ENCODE results near the gene DCST2.
A peak's percentile ranks its signal among the peaks of the same experiment; 100 is the strongest.

DCST2 gene

DNA sequence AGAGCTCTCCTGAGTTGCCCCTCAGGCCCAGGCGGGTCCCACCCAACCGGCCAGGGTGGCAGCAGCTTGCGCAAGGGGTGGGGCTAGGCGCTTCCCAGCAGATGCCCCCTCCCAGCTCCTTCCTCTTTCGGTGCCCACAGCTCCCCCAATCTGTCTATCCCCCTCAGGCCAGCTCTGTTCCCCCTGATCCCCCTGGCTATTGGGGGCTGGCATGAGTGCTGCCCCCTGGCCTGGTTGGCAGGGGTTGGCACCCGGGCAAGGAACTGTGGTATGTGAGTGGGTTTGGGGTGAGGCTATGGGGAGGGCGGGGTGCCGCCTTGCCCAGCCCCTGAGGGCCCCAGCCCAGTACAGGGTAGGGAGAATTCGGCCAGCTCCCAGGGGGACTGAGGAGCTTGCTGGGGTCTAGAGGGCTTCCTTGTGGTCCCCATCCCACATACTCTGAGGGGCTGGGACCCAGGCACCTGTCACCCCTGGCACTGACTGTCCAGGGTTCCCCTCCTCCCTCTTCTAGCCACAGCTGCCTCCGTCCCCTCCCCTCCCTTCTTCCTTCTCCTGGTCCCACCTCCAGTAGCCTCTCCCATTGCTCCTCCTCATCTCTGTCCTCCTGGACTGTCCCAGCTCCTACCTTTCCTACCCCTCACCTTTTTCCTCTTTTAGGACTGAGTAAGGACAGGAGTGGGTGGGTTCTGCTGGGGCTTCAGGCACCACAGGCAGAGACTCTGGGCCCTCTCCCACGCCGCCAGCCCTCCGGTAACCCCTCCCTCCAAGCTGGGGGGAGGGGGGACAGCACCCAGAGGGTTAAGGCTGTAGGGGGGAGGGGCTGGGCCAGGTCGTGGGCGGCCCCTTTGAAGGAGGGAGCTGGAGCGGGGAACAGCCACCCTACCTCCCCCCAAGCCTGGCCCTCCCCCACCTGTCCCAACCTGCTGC is 25.3 kb downstream of the DCST2 start:
- DNase-seq, result no peak

DNA sequence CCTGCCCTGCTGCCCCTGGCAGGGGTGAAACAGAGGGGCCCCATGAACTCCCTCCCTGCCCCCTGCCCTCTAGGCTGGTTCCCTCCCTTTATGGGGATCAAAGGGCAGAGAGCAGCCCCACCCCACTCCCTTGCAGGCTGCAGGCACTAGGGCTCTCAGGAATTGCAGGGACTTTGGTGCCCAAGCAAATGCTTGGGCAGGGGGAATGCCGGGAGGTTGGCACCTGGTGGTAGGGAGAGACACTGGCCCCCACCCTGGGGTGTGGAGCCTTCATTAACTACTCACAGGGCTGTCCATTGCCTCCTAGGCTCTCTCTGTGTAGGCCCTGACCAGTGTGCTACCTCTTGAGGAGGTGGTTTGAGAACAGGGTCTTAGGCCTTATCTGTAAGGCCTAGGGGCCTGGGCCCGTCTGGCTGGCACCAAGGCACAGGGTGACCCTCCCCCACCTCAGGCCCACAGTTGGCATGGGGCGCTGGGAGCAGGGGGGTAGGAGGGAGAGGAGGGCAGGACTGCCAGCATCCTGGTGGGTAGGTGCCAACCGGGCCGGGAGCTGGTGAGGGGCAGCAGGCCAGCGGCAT is 26.2 kb downstream of the DCST2 start:
- no peak for DNase-seq

DNA sequence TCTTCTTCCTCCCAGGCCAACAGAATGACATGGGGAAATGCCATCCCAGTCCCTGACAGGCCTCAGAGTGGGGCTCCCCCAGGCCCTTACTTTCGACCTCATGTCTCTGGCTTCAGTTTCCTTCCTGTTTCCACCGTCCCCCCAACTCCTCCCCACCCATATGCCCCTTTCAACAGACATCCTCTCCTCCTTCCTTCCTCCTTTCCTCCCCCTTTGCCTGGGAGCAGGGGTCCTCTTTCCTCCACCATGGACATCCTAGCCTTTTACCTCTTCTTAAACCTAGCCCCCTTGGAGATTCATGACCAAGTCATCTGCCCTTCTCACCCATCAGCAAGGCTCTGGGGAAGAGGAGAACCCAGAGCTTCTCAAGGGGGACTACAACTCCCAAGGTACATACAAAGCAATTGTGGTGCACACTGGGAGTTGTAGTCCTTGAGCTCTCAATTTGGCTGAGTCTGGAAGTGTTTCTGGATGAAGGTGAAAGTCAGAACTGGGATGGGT is 26.9 kb downstream of the DCST2 start:
- peak; percentile 48 for DNase-seq

DNA sequence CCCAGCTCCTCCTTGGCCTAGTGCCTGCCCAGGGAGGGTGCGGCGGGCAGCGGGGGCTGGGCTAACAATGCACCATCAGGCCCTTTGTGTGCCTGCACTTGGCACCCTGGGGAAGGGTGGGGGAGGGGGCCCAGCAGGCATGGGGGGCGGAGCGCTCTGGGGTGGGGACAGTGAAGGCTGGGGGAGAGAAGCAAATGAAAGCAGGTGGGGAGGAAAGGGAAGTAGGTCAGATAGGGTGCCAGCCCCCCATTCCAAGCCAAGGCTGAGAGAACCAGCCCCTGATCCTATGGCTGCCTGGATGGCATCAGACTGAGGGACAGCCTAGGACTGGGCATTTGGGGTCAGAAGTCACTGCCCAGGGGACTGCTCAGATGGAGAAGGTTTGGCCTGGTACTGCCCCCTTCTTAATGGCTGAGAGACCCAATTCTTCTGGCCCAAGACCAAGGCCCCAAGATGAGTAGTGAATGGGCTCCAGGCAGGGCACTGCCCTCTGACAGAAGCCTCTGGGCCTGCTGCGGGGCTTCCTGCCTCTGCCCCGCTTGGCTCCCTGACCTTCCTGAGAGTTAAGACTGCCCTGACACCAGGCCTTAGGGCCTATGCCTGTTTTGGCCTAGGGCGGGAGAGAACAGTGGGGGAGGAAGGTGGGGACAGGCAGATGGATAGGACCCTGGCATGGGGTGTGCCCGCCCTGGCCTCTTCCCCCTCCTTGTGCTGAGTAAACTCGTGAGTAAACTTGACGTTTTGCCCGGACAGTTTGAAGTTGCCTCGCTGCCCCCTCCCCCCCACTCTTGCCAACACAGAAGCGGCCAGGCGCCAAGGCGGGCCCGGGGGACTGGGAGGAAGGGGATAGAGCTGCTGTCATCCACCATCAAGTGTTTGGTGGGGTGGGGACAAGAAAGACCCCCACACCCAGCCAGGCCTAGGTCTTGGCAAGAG is 28.2 kb downstream of the DCST2 start:
- DNase-seq, result no peak

DNA sequence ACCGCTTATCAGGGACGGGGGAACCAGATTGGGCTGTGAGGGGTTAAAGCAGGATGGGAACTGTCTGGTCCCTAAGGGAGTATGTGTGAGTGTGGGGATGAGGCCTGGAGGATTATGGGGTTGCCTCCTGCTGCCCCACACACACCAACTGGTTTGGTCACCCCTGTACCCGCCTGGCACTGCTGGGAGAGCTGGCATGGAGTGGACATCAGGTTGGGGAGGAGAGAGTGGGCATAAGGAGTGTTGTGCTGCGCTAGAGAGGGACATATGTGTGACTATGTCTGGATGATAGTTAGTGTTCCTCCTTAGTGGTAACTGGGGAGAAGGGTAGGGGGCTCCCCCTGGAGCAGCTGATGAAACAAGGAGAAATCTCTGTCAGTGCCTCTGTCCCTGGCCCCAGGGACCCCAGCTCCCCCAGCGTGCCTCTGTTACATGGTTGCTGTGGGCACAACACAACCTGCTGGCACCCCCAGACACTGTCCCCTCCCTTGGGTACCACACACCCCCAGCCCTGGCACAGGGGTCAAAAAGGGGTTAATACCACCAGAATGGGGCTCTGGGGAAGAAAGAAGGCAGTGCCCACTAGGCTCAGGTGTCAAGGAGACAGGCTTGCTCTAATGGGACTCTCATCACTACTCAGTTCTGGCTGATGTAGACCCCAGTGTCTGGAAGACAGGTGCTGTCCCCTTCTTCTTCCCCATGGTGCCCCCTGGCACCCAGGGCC is 29.1 kb downstream of the DCST2 start:
- DNase-seq, result no peak

DNA sequence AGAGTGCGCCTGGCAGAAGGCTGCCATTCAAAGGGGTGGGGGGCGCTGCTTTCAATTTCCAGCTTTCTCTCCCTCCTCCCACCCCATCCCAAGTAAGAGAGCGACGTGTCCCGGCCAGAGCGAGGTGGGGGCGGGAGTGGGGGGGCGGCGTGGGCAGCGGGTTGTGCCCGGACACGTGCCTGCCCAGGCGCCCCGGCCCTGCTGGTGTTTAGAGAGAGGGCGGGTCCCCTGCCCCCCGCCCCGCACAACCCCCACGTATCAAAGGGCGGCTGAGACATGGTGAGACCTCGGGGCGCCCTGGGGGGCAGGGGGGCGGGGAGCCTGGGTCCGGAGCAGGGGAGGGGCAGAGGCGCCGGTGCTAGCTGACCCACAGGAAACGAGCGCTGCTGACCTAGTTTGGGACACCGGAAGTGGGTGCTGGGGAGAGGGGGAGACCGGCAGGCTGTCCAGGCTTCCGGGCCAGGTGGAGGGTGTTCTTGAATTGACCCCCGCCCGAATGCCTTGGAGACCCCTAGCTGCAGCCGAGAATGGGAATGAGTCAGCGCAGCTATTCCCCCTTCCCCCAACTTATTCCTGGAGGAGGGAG is 29.7 kb downstream of the DCST2 start:
- no peak for DNase-seq

DNA sequence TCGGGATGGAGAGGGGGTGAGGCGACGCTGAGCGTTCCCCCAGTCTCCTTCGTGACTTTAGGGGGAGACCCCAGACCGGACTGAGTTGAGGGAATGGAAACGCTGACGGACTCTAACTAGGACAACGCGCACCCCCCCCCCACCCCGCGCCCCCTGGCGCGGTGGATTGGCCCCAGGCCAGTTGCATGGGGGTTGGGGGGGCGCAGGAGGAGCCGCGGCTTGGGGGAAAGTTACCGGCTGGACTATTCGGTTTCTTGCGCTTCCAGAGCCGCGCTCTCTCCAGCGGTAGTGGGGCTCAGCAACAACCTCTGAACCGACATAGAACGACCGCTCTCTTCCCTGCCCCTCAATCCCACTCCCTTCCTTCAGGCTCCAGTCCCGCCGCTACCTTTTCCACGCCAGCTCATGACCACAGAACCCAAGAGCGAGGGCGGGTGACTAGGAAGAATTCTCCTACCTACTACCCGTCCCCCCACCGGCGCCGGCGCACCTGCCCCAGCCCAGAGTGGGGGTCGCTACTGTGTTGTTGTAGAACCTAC is 30.3 kb downstream of the DCST2 start:
- DNase-seq, result no peak

DNA sequence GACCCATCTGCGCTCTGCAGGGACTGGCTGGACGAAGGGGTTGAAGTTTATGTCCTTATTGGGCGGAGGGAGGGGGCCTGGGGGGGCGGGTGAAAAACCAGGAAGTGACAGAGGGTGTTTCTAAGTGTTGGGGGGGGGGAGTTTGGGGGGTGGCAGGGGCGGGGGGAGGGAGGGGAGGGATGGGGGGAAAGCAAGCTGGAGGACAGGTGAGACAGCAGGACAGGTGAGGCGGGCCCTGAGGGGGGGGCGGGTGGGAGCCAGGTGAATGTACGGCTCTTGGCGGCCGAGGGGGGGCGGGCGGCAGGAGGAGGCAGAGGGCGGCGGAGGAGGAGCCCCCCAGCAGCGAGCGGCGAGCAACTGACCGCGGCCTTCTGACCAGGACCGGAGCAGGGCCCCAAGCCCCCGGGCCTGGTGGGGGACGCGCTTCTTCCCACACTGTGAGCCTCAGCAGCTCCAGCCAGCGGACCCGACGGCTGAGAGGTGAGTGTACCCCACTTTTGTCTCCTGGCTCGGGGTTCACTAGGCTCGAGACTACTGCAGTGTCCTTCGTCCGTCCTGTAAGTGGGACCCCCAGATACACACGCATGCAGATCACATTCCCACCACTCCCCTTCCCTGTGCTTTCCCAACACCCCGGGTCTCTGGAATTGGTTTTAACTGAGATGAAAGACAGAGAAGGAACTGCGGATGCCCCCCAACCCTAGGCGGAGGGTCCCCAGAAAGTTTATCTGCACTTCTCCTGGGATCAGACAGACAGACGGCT is 30.9 kb downstream of the DCST2 start, which contains the start of gene ZBTB7B:
ZBTB7B (plus strand) TSS at position 339 of the 763 bp plus-strand sequence. CDS start 11,859 bp downstream, outside the sequence.
- no peak for DNase-seq

DNA sequence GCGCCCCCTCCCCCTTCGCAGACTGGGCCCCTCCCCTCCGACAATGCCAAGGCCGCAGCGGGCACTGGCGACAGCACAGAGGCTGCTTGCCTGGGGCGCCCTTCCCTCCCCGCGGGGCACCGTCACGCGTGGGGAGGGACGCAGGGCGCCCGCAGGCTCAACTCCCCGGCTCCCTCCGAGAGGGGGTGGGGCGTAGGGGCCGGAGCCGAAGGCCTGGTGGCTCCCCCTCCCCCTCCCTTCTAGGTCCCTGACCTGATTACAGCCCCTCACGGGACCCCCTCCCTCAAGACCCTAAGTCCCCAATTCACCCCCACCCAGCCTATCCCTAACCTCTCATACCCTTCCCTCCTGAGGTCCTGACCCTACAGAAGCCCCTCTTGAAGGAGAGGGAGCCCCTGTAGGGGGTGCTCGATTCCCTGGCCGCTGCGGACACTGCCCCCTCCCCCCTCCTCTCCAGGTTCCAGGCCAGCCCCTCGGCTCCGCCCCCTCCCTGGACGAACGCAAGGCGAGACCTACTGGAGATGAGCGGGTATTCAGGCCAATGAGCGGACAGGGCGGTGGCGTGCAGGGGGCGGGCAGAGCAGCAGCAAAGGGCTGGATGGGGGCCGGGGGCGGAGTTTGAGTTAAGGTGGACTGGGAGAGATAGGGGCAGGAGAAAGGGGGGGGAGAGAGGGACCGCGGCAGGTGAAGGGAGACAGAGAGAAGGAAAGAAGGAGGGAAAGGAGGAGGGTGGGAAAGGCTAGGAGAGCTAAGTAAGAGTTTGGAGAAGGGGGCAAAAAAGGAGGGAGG is 31.7 kb downstream of the DCST2 start:
- peak; percentile 99 for DNase-seq

DNA sequence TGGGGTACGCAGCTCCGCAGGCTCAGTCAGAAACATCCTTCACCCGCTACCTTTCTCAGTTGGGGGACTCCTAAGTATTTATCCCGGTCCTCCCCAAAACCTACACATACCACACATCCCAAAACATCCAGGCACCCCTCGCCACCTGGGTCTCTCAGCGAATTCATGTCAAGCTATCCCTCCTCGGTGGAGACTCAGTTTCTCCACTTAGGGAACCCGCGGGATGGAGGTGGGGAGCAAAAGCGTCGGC is 32.2 kb downstream of the DCST2 start:
- peak; percentile 82 for DNase-seq

DNA sequence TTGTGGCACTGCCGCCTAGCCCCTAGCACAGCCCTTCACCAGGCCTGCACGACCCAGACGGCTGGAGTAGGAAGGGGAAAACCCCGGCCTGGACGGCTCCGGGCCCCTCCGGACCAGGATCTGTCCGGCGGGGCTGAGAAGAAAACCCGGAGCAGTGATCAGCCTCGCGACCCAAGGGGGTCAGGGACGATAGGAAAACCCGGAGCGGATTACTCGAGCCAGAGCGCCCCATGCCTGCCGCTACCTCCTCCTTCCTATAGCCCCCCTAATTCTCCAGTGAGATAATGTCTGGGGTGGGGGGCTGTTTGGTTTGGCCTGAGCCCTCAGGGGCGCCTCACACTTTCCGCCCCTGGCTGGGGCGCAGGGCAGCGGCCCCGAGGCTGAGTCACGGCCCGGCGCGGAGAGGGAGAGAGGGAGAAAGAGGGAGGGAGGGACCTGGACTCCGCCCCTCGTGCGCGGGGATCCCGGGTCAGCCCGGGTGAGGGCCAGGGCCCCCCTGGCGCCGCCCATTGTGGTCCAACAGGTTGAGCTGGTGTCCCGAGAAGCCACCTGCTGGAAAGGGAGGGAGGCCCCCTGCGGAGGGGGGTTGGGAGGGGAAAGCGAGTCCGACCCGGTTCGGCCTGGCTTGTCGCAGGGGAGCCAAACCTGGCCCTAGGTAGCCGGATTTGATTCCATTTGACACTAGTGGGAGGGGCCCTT is 32.7 kb downstream of the DCST2 start:
- peak; percentile 91 for DNase-seq

DNA sequence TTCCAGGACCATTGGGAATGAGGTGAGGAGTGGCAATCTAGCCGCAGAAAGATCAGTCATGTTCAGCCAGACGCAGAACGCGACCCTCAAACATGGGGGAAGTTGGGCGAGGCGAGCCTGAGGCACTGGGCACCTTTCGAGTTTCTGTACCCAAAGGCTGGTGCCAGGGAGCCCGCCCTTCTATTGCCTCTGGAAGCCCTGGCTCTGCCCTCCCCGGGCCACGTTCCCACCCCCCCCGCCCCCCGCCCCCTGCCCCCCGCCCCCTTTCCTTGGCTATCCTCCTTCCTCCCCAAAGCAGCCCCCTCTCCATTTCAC is 33.2 kb downstream of the DCST2 start:
- peak; percentile 88 for DNase-seq

DNA sequence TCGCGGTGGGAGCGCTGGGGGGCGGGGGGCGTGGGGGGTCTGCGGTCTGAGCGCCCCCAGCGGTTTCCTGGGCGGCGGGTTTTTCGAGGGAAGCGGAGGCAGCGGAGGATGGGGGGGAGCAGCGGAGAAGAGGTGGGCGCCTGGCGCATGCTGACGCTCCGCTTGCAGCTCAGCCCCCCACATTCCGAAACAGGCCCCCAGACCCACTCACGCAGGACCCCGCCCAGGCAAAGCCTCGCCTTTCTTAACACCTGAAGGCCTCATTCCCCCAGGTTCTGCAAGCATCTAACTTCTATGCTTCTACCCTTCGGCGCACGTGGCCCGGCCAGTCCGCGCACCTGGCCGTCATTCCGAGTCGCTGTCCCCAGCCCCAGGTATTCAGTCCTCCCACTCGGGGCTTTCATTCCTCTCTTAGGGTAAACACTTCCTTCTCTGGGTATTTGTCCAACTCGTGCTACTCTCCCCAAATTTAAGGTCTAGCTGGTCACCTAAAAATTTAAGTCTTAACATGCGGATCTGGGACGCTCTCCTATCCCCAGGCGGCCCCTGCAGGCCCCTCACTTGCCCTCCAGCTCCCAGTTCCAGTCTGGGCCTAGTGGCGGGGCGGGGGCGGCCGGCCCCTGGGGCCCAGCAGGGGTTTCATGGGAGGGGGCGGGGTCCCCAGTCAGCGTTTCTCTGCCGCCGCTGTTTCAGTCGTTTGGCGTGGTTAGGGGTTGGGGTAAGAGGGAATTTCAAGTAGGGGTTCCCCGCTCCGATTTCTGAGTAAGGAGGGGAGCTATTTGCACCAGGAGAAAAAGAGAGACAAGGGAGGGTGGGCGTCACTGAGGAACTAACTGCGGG is 33.8 kb downstream of the DCST2 start:
- DNase-seq, result peak; percentile 57

DNA sequence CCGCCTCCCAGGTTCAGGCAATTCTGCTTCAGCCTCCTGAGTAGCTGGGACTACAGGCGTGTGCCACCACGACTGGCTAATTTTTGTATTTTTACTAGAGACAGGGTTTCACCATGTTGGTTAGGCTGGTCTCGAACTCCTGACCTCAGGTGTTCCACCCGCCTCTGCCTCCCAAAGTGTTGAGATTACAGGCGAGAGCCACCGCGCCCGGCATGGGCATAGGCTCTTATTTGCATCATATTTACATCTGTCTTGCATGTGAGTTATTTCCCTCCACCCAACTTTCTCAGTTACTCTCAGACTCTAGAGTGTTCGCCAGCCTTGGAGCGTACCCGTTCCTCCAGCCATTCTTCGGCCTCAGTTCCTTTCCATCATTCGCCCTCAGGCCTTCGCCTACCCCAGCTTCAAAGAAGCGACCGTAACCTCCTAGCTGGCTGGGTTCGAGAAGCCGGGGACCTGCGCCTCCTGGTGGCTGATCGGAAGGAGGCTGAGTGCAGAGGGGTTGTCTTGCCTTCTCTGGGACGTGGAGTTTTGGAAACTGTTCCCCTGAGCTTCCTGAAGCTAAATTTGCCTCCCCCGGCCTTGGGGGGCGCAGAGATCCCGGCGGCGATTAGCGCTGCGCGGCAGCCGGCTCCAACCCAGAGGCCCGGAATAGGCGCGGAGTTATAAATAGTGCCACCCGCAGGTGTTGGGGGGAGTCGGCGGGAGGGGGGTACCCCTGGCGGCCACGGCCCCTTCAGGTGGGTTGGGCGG is 34.6 kb downstream of the DCST2 start:
- DNase-seq, result peak; percentile 93

DNA sequence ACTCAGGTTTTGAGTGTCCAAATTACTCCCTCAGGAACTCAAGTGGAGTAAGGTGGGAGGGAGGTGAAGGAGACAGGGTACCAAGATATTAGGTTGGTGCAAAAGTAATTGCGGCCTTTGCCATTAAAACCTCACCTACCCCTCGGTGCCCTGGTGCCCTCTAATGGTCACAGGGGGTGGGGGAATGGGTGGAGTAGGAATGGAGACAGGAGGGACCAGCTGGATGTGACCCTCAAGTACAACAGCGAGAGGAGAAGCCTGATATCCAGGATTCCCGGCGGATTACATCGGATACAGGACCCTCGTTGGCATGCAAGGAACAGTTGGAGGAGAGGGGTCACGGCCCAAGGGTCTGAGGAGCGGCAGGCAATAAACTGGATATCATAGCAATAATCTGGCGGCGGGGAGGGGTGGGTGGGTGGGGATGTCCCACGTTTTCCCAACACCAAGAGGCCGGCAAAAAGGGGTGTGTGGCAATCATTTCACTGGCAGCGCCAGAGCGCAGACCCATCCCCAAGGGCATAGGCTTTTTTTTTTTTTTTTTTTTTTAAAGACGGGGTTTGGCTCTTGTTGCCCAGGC is 35.3 kb downstream of the DCST2 start:
- no peak for DNase-seq

DNA sequence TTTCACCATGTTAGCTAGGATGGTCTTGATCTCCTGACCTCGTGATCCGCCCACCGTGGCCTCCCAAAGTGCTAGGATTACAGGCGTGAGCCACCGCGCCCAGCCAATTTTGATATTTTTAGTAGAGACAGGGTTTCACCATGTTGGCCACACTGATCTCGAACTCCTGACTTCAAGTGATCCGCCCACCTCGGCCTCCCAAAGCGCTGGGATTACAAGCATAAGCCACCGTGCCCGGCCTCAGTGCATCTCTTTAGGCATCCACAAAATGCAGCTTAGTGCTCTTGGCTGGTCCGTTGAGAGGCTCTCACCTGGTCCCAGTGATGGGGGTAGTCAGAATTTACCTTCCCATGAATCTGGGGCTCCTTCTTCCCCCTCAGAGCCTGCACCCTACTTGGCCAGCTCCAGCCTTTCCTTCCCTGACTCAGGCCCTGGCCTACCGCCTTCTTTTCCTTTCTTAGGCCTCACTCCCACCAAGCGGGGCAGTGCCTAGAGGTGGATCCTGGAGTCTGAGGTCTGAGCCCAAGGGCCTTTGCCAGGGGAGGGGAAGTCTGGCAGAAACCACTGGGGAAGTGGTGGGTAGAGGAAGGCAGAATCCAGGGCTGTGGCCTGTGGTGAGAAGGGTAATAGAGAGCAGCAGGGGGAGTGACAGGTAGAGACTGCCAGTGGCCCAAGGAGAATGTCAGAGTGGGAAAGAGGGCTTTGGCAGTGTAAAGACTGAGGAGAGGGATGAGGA is 36.4 kb downstream of the DCST2 start:
- DNase-seq, result no peak

Data from NCI-H1694 treated with DMSO at 0.1 percent for 48 hours (cell line).